Activated T-helper 1 cell treated with anti-CD3 and anti-CD28 coated beads, Interleukin-2, amount 50 U/mL, for 16 hours (primary cell): ENCODE data around the gene RTN4.
"Not testable (repeated sequence)": the region's sequence is repeated elsewhere in the genome, so short reads cannot be mapped to it uniquely, and the experiment has no call there.

ENCODE experiments used
- DNase-seq, 2 donors: peaks; one replicate each; pipeline ENCODE4 v3.0.0-alpha.2; 2020; ENCODE audit warnings: low read depth in 1 of 2, low spot score in 1 of 2

The RTN4 gene, protein sequence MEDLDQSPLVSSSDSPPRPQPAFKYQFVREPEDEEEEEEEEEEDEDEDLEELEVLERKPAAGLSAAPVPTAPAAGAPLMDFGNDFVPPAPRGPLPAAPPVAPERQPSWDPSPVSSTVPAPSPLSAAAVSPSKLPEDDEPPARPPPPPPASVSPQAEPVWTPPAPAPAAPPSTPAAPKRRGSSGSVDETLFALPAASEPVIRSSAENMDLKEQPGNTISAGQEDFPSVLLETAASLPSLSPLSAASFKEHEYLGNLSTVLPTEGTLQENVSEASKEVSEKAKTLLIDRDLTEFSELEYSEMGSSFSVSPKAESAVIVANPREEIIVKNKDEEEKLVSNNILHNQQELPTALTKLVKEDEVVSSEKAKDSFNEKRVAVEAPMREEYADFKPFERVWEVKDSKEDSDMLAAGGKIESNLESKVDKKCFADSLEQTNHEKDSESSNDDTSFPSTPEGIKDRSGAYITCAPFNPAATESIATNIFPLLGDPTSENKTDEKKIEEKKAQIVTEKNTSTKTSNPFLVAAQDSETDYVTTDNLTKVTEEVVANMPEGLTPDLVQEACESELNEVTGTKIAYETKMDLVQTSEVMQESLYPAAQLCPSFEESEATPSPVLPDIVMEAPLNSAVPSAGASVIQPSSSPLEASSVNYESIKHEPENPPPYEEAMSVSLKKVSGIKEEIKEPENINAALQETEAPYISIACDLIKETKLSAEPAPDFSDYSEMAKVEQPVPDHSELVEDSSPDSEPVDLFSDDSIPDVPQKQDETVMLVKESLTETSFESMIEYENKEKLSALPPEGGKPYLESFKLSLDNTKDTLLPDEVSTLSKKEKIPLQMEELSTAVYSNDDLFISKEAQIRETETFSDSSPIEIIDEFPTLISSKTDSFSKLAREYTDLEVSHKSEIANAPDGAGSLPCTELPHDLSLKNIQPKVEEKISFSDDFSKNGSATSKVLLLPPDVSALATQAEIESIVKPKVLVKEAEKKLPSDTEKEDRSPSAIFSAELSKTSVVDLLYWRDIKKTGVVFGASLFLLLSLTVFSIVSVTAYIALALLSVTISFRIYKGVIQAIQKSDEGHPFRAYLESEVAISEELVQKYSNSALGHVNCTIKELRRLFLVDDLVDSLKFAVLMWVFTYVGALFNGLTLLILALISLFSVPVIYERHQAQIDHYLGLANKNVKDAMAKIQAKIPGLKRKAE

DNA sequence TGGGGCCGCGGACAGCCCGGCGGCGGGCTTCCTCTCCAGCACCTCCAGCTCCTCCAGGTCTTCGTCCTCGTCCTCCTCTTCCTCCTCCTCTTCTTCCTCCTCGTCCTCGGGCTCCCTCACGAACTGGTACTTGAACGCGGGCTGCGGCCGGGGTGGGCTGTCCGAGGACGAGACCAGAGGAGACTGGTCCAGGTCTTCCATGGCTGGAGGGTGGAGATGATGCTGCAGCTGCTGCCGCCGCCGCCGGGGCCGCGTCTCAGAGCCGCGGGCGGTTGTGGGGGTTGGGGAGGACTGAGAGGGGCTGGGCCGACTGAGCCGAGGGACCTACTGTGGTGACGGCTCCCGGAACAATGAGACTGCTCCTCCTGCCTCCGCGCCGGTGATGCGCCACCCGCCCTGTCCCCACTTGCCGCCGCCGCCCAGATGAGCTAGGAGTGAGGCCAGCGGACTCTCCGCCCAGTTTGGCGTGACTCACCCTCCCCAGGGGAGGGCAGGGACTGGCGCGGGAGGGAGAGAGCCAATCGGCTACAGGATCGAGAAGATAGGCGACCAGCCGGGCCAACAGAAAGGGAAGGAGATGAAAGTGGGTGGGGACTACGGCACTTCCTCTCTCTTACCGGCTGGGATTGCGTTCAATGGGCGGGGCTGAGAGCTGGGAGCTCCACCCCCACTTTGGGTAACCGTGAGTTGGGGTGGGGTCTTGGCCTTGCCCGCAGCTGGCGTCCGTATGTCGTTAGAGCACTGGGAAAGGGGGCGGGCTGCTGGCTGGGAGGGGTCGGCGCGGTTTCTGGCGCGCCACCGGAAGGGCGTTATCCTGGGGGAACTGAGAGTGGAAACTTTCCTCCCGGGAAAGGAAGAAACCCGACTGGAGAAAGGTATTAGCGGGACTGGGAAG, at the start of gene RTN4:
Gene RTN4, minus strand, starts transcription at position 352 of the 895 bp plus-strand sequence. Its CDS starts 151 bp downstream, at position 201.
- DNase-seq, result peak; percentile 95 to 98

DNA sequence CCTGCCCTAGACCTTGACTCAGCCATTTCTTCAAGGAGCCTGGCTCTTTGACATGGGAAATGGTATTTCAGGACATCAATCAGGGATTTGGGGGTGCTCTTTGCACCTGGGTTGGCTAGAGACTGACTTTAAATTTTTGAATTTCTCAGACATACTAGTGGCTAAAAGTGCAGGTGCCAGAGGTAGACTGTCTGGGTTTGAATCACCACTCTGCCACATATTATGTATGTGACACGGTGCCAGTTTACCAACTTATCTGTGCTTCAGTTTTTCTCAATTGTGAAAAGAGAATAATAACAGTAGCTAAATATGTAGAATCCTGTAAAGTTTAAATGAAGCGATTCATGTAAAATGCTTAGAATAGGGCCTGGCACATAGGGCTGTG, 49.2 kb upstream of the RTN4 start:
- no peak for DNase-seq

DNA sequence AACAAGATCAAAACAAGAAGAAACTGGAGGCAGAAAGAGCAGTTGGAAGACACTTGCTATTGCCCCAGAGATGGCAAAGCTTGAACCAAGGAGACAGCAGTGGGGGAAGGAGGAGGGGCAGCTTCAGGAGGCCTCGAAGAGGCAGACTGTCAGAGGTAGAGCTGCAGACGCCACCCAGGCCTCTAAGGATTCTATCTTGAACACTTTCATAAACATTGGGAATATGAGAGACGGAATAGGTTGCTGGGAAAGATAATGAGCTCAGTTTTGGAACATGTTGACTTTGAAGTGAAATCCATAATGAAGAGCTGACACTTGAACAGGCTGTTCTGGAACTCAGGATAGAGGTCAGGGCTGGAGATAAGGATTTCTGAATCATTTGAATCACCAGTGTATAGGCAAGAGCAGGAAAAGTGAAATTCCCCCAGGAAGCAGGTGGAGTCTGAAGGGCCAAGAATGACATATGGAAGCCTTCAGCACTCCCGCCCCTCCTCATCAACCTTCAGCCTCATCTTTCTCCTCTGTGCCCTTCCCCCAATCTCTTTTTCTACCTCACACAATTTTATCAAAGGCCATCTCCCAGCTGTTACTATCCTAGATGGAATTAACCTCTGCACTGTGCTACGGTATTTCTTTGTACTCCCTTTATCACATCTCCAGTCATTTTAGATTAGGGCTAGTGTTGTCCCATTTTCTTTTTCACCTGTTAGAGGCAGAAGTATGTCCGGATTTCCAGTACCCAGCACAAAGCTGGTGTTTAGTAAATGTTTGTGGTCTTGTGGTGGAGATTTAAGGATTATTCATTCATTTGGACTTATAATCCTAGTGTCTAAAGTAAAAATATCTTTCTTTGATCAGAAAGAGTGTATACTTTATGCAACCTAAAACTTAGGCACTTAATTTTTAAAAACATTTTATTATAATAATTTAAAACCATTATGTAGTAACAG, 47.5 kb upstream of the RTN4 start:
- DNase-seq, result no peak

DNA sequence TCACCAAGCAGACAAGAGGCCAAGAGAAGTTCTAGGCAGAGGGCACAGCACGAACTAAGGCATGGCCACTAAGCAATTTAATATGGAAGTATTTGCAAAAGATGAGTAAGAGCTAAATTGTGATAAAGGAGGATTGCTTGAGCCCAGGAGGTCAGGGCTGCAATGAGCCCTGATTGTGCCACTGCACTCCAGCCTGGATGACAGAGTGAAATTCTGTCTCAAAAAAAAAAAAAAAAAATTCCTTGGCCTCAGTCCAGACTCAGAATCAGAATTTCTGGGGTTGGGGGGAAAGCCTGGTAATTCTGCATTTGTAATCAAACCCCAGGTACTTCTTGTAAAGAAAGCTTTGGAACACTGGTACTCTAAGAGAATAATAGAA, 46.8 kb upstream of the RTN4 start:
- DNase-seq, result no peak

DNA sequence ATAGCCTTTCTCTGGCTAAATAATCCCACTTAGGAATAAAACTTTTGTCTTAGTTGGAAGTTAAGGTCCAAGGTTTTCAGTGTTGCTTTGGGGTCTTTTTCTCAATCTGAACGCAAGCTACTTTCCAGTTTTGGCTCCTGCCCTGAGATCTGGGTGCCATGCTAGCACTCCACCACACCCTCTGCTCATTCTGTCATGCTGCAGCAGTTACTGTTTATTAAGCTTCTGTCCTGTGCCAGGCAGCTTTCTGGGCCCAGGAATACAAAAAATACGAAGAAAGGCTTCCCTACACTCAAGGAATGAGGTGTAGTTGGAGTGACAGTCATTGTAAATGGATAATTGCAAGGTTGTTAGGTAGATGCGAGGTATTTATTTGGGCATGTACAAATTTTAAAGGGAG, 46.3 kb upstream of the RTN4 start:
- no peak for DNase-seq

DNA sequence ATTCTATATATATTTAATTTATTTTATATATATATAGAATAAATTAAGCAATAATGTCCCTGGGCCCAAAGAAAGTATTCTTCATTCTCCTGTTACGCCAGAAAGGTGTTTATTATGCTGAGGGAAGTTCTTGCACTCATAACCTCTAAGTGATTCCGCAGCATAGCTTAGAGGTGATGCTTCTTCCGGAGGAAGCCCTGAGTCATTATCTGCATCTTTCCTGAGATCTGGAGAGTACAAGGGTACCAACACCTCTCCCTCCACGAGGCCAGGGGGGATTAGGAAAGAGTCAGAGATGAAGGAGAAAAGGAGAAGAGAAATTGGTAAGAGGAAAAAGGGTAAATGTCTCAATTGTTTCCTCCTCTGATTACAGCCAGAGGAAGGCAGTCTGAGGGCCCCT, 43.1 kb upstream of the RTN4 start:
- DNase-seq, result no peak

DNA sequence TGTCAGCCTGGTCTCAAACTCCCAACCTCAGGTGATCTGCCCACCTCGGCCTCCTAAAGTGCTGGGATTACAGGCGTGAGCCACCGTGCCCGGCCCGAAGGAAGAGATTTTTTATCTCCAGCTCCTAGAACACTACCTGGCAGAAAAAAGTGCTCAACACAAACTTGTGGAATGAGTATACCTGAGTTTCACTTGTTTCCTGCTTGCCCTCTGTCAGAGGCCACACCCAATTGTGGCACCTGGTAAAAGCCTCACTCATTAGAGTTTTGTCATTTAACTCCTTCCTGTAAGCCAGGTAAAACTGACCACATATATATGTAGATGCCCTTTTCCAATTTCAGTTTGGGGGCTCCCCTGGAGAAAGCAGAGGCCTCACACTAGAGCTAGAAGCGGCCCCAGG, 42.2 kb upstream of the RTN4 start:
- no peak for DNase-seq

DNA sequence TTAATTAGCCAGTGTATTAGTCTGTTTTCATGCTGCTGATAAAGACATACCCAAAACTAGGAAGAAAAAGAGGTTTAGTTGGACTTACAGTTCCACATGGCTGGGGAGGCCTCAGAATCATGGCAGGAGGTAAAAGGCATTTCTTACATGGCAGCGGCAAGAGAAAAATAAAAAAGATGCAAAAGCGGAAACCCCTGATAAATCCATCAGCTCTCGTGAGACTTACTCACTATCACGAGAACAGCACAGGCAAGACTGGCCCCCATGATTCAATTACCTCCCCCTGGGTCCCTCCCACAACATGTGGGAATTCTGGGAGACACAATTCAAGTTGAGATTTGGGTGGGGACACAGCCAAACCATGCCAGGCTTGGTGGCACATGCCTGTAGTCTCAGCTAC, 41.4 kb upstream of the RTN4 start:
- DNase-seq, result not testable (repeated sequence)

DNA sequence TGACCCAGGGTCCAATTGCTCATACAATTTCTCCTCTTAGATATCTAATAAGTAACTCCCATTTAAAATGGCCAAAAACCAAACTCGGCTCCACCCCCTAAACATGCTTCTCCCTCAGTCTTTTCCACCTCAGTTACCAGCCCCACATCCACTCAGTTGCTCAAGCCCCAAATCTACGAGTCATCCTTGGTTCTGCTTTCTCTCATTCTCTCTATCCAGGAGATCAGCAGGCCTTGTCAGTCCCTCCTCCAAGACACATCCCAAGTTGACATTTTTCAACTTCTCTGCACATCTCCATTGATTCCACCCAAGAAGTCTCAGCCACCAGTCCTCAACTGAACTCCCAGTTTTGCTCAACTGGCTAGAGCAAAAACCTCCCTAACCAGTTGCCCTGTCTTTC, 40.5 kb upstream of the RTN4 start:
- DNase-seq, result no peak

DNA sequence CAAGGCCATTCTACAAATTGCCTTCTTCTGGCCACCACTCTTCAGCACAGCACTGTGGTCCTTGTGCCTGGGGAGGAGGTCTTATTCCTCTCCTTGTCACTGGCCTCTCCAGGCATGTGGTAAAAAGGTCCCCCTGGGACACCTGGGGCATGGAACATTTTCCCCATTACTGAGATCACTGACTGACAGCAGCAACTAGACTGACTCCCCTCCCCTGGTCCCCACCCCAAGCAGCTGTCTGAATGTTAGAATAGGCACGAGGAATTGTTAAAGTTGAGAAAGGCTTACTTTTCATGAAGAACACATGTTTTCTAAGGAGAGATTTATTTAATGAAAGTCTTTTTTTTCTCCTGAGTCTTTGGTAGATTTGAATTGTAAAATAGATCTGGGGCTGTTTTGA, 39.5 kb upstream of the RTN4 start:
- DNase-seq, result no peak

DNA sequence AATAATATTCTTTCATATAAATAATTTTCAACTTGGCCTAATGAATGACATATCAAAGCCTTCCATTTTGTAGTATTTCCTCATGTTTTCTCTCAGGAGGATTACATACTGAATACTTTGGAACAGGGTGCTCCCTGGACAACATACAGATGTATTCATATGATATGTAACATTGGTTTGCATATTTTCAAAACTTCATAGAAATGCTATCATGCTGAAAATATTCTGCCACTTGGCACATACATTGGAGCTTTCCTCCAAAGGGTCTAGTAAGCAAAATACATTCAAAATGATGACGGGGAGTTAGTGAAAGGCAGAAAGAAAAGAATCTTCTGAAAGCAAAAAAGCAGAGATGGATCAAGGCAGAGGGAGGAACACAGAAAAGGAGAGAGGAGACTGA, 38.1 kb upstream of the RTN4 start:
- no peak for DNase-seq

DNA sequence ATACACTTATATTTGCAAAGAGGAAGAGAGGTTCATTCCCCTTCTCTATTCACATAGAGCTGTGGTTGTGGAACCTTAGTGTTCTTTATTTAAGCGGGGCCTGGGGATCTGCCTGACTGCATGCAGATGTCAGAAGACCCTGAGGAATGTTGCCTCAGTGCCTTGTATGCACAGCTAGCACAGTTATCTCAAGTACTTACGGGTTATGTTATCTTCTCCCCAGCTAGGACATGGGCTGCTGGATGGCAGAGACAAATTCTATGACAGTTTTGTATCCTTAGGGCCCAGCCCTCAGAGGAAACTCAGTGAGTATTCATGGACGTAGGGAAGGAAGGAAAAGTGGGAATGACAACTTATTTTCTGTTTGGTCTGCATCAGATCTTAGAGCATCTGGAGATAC, 37.7 kb upstream of the RTN4 start:
- DNase-seq, result no peak

DNA sequence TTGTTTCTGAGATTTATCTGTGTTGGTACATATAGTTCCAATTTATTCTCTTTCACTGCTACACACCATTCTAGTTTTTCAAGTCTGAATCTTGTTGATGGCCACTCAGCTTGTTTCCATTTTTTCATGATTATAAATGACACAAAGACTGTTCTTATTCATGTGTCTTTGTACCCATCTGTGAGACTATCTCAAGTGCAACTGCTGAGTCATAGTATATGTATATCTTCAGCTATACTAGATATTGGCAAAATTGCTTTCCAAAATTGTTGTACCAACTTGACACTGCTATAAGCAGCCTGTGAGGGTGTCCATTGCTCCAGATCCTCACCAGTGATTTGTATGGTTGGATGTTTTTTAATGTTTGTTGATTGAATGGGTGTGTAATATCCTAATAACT, 37.2 kb upstream of the RTN4 start:
- no peak for DNase-seq

DNA sequence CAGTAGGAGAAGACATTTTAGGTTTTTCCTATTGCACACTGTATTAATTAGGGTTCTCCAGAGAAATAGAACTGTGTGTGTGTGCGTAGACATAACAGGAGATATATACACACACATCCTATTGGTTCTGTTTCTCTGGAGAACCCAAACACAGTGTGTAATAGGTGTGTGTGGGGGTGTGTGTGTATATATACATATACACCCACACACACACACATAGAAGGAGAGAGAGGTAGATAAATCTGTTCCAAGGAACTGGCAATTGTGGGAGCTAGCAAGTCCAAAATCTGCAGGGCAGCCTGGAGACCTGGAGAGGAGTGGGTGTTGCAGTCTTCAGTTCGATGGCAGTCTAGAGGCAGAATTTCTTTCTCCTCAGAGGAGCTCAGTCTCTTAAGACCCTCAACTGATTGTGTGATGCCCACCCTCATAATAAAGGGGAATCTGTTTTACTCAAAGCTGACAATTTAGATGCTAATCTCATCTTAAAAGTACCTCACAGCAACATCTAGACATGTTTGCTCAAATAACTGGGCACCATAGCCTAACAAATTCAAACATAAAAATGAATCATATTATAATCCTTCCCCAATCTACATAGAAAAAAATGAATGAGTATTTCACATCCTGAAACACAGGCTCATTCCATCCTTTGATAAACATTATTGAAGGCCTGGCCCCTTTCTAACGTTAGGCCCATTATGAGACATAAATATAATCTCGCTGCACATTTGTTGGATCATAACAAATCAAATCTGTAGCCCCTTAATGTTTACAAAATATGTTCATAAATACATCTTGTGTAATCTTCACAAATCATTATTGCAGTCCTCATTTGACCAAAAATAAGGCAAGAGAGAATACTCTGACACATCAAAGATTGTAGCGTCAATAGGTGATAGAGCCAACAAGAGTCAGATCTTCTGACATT, 35.1 kb upstream of the RTN4 start:
- no peak for DNase-seq

DNA sequence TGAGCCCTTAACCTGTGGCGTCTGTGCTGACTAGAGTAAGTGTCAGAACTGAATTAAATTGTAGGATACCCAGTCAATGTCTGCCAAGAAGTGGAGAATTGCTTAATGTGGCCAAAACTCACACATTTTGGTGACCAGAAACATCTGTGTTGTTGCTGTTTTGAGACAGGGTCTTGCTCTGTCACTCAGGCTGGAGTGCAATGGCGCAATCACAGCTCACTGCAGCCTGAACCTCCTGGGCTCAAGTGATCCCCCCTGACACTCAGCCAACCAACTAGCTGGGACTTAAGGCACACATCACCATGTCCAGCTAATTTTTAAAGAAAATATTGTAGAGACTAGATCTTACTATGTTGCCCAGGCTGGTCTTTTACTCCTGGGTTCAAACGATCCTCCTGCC, 34.4 kb upstream of the RTN4 start:
- DNase-seq, result no peak

DNA sequence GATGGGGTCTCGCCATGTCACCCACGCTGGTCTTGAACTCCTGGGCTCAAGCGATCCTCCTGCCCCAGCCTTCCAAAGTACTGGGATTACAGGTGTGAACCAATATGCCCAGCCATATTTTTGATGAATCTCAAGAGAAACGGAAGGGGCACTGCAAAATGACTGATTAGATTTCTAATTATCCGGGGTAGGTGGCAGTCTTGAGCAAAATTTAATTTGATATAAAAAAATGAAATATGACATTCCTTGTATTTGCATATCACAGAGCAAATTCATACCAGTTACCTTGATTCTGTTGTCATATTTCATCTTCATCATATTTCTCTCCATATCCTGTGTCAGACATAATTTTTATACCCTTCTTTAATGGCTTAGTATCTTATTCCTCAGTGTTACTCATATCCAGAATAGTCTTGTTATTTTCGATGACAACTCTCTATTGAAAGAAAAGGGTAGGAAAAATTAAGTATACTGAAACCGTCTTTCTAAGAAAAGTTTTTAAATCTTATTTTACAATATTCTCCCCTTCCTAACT, 30.0 kb upstream of the RTN4 start:
- no peak for DNase-seq

DNA sequence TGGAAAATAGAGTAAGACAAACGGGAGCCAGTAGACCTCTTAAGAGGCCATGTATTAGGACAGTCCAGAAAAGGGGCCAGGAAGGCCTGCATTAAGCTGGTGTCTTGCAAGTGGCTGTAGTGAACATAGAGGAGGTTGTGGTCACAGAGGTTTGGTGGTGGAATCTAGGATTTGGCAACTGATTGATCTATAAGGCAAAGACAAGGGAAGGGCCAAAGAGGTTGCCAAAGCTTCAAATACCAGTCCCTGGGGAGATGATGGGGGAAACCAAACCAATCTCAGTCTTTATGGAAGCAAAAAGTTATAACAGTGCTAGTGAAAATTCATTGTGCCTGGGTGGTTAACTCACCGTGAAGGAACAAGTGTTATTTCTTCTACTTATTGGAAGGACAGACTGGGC, 28.7 kb upstream of the RTN4 start:
- no peak for DNase-seq

DNA sequence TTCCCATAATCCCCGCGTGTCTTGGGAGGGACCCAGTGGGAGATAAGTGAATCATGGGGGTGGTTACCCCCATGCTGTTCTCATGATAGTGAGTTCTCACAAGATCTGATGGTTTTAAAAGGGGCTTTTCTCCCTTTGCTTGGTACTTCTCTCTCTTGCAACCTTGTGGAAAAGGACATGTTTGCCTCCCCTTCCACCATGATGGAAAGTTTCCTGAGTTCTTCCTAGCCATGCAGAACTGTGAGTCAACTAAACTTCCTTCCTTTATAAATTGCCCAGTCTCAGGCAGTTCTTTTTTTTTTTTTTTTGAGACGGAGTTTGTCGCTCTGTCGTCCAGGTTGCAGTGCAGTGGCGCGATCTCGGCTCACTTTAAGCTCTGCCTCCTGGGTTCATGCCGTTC, 26.5 kb upstream of the RTN4 start:
- DNase-seq, result no peak
